K562 (cell line): ENCODE data around the gene NBEAL2. TPM values are rescaled to one million over a fixed set of nuclear protein-coding genes. Genes with fewer than 3 reads are reported as not detected.

ENCODE experiments used
- ATAC-seq: fragments of 200-7000 bp; cut with Tn5 transposase; 3 replicates; pipeline ENCODE4 v1.9.1; 2020; ENCODE audit warnings: moderate library complexity
- BruUV-seq: library from RNA; stranded (reverse); fragments of 400-500 nt; replicated peaks from 2 replicates; lab custom pipeline; 2021; lab: Mats Ljungman, UMichigan
- CTCF ChIA-PET: fragments of 300-600 bp; formaldehyde crosslinking; extraction: SDS; loops from one replicate; lab custom pipeline; 2021; ENCODE audit warnings: low intra/inter-chr PET ratio; lab: Yijun Ruan, JAX
- POLR2A ChIA-PET: fragments of 300-600, 350-650 bp; sonication (Branson Sonifier 250); formaldehyde crosslinking; extraction: SDS; loops from one replicate; lab custom pipeline; 2021; ENCODE audit warnings: antibody characterized with exemption, inconsistent platforms; lab: Yijun Ruan, JAX
- DNase-seq, 4 experiments: peaks; one replicate each; pipeline versions ENCODE4 v3.0.0 to v3.0.0-alpha.2; 2011 to 2018; ENCODE audit warnings: low spot score in 3 of 4, mixed read lengths in 3 of 4; ENCODE audit errors: extremely low read depth in 1 of 4
- FAIRE-seq: peaks from 2 replicates; lab custom pipeline; 2011; peaks lifted over from hg19 to GRCh38; lab: Jason Lieb, UNC
- H2AFZ ChIP-seq: 2 replicates; pipeline ENCODE4 v1.6.0; 2011; ENCODE audit warnings: low read depth, low read length, control low read depth, inconsistent platforms
- H3K27ac ChIP-seq: fragments of 200-600 bp; 3 replicates; pipeline ENCODE4 v1.8.0; 2011; ENCODE audit warnings: low read depth, mild to moderate bottlenecking, control low read depth, inconsistent platforms, low read length, moderate library complexity, mixed read lengths; ENCODE audit errors: extremely low read depth
- H3K27me3 ChIP-seq, 2 experiments: fragments of 300-600 bp in 1 of 2; 2 replicates in 1 of 2; 3 replicates in 1 of 2; pipeline versions ENCODE4 v1.6.0 to v1.8.0; 2011; ENCODE audit warnings: inconsistent platforms in 2 of 2, low read length in 2 of 2, mild to moderate bottlenecking in 1 of 2, mixed read lengths in 1 of 2, moderate library complexity in 1 of 2; ENCODE audit not compliant: control insufficient read depth in 2 of 2, insufficient read depth in 2 of 2
- H3K36me3 ChIP-seq: fragments of 300-600 bp; 3 replicates; pipeline ENCODE4 v1.8.0; 2011; ENCODE audit warnings: mild to moderate bottlenecking, low read length, inconsistent platforms; ENCODE audit not compliant: control insufficient read depth, insufficient read depth
- H3K4me1 ChIP-seq, 2 experiments: fragments of 200-600 bp in 1 of 2; replicated peaks in 1 of 2; 2 replicates in 1 of 2; 3 replicates in 1 of 2; pipeline versions ENCODE4 v1.5.1 to v1.8.0; 2011; ENCODE audit warnings: inconsistent platforms in 2 of 2, low read length in 2 of 2, mild to moderate bottlenecking in 1 of 2, mixed read lengths in 1 of 2, moderate library complexity in 1 of 2; ENCODE audit not compliant: control insufficient read depth in 2 of 2, insufficient read depth in 2 of 2
- H3K4me2 ChIP-seq: 2 replicates; pipeline ENCODE4 v1.6.1; 2011; ENCODE audit warnings: low read length, control low read depth, inconsistent platforms, mixed read lengths; ENCODE audit not compliant: insufficient read depth
- H3K4me3 ChIP-seq: fragments of 200-600 bp; sonication (generic), shearing (Covaris generic); 2 replicates; pipeline ENCODE4 v1.5.1; 2016; ENCODE audit warnings: control low read depth, inconsistent platforms
- H3K79me2 ChIP-seq: fragments of 200-600 bp; 3 replicates; pipeline ENCODE4 v1.8.0; 2011; ENCODE audit warnings: low read length, inconsistent platforms; ENCODE audit not compliant: control insufficient read depth, insufficient read depth
- H3K9ac ChIP-seq, 2 experiments: 2 replicates each; pipeline versions ENCODE4 v1.6.0 to v1.6.1; 2011; ENCODE audit warnings: low read depth in 2 of 2, low read length in 2 of 2, control low read depth in 1 of 2, inconsistent platforms in 1 of 2, mild to moderate bottlenecking in 1 of 2, mixed read lengths in 1 of 2; ENCODE audit not compliant: insufficient read depth in 1 of 2
- H3K9me1 ChIP-seq: one replicate; pipeline ENCODE4 v1.6.0; 2011; ENCODE audit warnings: inconsistent platforms, mild to moderate bottlenecking, low read length, moderate library complexity; ENCODE audit not compliant: control insufficient read depth, insufficient read depth
- H3K9me3 ChIP-seq: replicated peaks from 2 replicates; pipeline ENCODE4 v1.5.1; 2011; ENCODE audit warnings: low read depth, low read length, inconsistent platforms; ENCODE audit not compliant: control insufficient read depth, insufficient read depth
- H4K20me1 ChIP-seq: replicated peaks from 2 replicates; pipeline ENCODE4 v1.6.1; 2011; ENCODE audit warnings: low read length, inconsistent platforms, mixed read lengths; ENCODE audit not compliant: control insufficient read depth, insufficient read depth
- POLR2G ChIP-seq: fragments of 200-400 bp; formaldehyde crosslinking; IDR thresholded peaks from 2 replicates; pipeline ENCODE4 v1.6.1; 2017; ENCODE audit warnings: low read depth, mild to moderate bottlenecking, antibody characterized with exemption, low read length, moderate library complexity
- RBFOX2 ChIP-seq: fragments of 200-400 bp; formaldehyde crosslinking; IDR thresholded peaks from 2 replicates; pipeline ENCODE4 v1.6.1; 2017; ENCODE audit warnings: low read depth, mild to moderate bottlenecking, low read length, moderate library complexity
- SIN3A ChIP-seq, 2 experiments: fragments of 150-350 bp in 1 of 2; IDR thresholded peaks; 2 replicates each; pipeline ENCODE4 v1.6.1; 2011 to 2016; ENCODE audit warnings: borderline replicate concordance in 2 of 2, low read depth in 2 of 2, low read length in 2 of 2, mild to moderate bottlenecking in 2 of 2, moderate library complexity in 2 of 2; ENCODE audit not compliant: control insufficient read depth in 1 of 2
- WGBS: fragments of 100-300 bp; shearing (Covaris generic); methylation state at CpG from one replicate; pipeline ENCODE4 v1.1.6; 2016; ENCODE audit warnings: low coverage, mixed read lengths; ENCODE audit not compliant: insufficient coverage; ENCODE audit errors: missing lambda C conversion rate; 5-methylcytosine and 5-hydroxymethylcytosine counted together
- in situ Hi-C: fragments of 300-500 bp; cut with MboI; formaldehyde crosslinking; loops from 4 replicates; pipeline ENCODE4 v1.15.0; 2018; ENCODE audit warnings: inconsistent platforms, mixed read lengths
- intact Hi-C: fragments of 100-400 bp; cut with micrococcal nuclease; formaldehyde crosslinking; loops from 2 replicates; pipeline ENCODE4 v1.14.2; 2022
- polyA plus RNA-seq, 8 experiments: library from polyadenylated mRNA; depleted of rRNA in 4 of 8; stranded (reverse) in 5 of 8; unstranded in 3 of 8; fragments of >200 nt; fragmentation: Nextera tagmentation in 2 of 8; fragmentation: Illumina TruSeq in 1 of 8; extraction: Ambion mirVana in 2 of 8; extraction: Trizol in 1 of 8; gene quantifications; 2 replicates each; pipeline versions ENCODE4 v1.2.1 to v1.2.3, GENCODE V29; 2011 to 2014; ENCODE audit warnings: inconsistent platforms in 1 of 8, missing spikeins in 1 of 8
- total RNA-seq, 7 experiments: library from RNA; depleted of rRNA in 6 of 7; stranded (reverse); fragments of >200 nt in 6 of 7; fragmentation: Illumina TruSeq in 2 of 7; extraction: Trizol in 2 of 7; gene quantifications; 2 replicates each; pipeline versions ENCODE4 v1.2.1 to v1.2.3, GENCODE V29; 2011 to 2021; ENCODE audit warnings: low replicate concordance in 1 of 7

NBEAL2 gene
- total and polyA plus RNA-seq, 9 of the 15 experiments (the other 6 are each of a cell fraction or from before 2014, with no cell fraction given) = 0.06 to 114 (median 29.6) TPM

DNA sequence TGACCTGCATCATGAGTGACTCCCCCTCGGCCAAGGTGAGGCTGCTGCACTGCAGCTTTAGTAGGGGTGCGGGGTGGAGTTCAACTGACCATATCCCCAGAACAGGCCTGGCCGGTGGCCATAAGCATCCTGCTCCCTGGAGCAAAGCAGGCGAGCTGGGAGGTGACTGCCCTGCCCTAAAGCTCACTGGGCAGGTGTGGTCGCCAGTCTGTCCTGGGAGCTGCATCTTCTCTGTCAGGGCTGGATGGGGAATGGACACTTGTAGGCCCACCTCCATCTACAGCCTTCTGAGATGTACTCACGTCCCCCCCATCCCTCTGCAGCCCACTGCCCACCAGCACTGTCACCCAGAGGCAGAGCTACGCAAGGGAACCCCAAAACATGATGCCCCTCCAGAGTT lies 14.5 kb downstream of the NBEAL2 start:
- DNase-seq (no peak), FAIRE-seq (no peak), ATAC-seq (no peak)
- BruUV-seq = no TSS peak
- H3K36me3 ChIP-seq = peaks cover 98% of the 10 kb centered on the region
- H4K20me1 ChIP-seq = peaks cover 4% of the 10 kb centered on the region; the same call in 1 of the 2 replicates
- CTCF ChIA-PET = no interaction called here
- peak overlapping the region in 1 of 2 experiments; percentile 17; a peak in 1 of 4 replicates for H3K9ac ChIP-seq
- no peak overlapping the region for H2AFZ ChIP-seq
- in situ Hi-C loops (no loop called here), intact Hi-C loops (loop anchor here (10.0 kb wide), 1 partner anchor 289 kb away; the partner anchor contains the start of gene TMIE)
- no peaks in the 10 kb centered on the region for H3K9me3 ChIP-seq
- peaks cover 10 to 58% of the 10 kb centered on the region in 2 experiments for H3K4me1 ChIP-seq
- no peak overlapping the region for H3K4me3 ChIP-seq
- H3K4me2 ChIP-seq = no peak overlapping the region
- no peak overlapping the region for H3K27ac ChIP-seq
- POLR2A ChIA-PET = interaction anchor here (0.5 to 1.8 kb wide), 13 partner anchors 9 to 850 kb away, joined by 3 to 7 read pairs (median 3); partner anchors contain the start of gene NBEAL2
- TF ChIP-seq SIN3A (IDR thresholded peaks at IDR 0.05; ENCODE audit: borderline replicate concordance in 2 of 2, control insufficient read depth in 1 of 2, low read depth in 2 of 2, low read length in 2 of 2) (no peak), RBFOX2 (peak; percentile 42; the same call in 1 of the 2 replicates), POLR2G (peak; percentile 46)
- no peaks in the 10 kb centered on the region for H3K27me3 ChIP-seq
- 85% methylated on average over 7 of the region's 7 CpGs for WGBS
- H3K9me1 ChIP-seq = peaks cover 1% of the 10 kb centered on the region
- peaks cover 12% of the 10 kb centered on the region for H3K79me2 ChIP-seq
